GM19193 (cell line): ENCODE data around the gene HHATL.

ENCODE experiments used
- POLR2A ChIP-seq: IDR thresholded peaks from 4 replicates; pipeline ENCODE4 v1.6.1; 2011; ENCODE audit not compliant: insufficient read depth, insufficient read length; ENCODE audit errors: extremely low read depth

The HHATL gene

GRCh38 chr3:42709621-42710020, 7.0 kb upstream of the HHATL start:
- no peak for TF ChIP-seq POLR2A

- TF ChIP-seq POLR2A: no peak
Observed at GRCh38 chr3:42708611-42709151, 6.1 kb upstream of the HHATL start.

GRCh38 chr3:42707620-42708355, 5.2 kb upstream of the HHATL start:
- no peak for TF ChIP-seq POLR2A

GRCh38 chr3:42706721-42707619, 4.4 kb upstream of the HHATL start:
- no peak for TF ChIP-seq POLR2A

GRCh38 chr3:42705962-42706585, 3.5 kb upstream of the HHATL start:
- TF ChIP-seq POLR2A: no peak

- TF ChIP-seq POLR2A: no peak
Observed at GRCh38 chr3:42705058-42705767, 2.6 kb upstream of the HHATL start.

- TF ChIP-seq POLR2A: no peak
Observed at GRCh38 chr3:42704136-42704841, 1.7 kb upstream of the HHATL start.

GRCh38 chr3:42703695-42704025, 1.1 kb upstream of the HHATL start:
- TF ChIP-seq POLR2A: no peak

GRCh38 chr3:42702982-42703694, 540 bp upstream of the HHATL start:
- TF ChIP-seq POLR2A: no peak

- TF ChIP-seq POLR2A: no peak
Observed at GRCh38 chr3:42701371-42702065, 1.1 kb downstream of the HHATL start.

GRCh38 chr3:42700366-42701288, 2.0 kb downstream of the HHATL start:
- TF ChIP-seq POLR2A: no peak

GRCh38 chr3:42699511-42699971, 3.1 kb downstream of the HHATL start:
- no peak for TF ChIP-seq POLR2A
